HFF-Myc (cell line): ENCODE data around the gene EXOC6B.

Source experiments
- DNase-seq: peaks from one replicate; pipeline ENCODE4 v3.0.0-alpha.2; 2011; ENCODE audit warnings: low read depth; ENCODE audit errors: extremely low read depth
- H3K4me3 ChIP-seq: replicated peaks from 2 replicates; pipeline ENCODE4 v1.5.1; 2011; ENCODE audit warnings: low read depth, mild to moderate bottlenecking, control low read depth, low read length
- CTCF ChIP-seq: IDR thresholded peaks from 2 replicates; pipeline ENCODE4 v1.5.1; 2012; ENCODE audit warnings: mild to moderate bottlenecking, low read depth, low read length, control low read depth; ENCODE audit errors: missing control alignments

Gene EXOC6B

DNA sequence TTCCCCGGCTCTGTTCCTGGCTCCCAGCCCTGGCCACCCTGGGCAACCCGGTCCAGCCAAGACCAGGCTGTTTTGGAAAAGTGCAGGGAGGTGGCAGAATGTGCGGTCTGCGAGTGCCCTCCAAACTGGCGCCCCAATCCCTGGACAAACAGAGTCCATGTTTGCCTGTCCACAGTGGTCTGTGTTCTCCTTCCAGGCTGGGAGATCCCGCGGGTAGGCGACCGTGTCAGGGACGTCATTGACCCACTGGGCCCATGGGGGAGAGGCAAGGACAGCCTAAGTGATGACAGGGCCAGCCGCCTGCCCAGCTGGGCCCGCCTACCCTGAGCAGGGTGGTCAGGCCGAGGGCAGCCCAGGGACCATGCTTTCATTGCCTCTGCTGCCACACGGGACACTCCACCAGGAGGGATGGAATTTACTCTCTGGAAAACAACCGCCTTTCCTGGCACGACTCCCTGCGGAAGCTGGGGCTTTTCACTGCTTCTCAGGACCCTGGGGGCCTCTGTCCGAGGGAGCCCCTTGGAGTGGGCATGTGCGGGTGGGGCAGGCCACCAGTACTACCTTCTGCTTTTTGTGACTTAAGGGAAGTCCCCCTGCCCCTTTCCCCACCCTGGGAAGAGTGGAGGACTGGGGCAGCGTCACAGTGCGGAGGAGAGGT lies 698.3 kb downstream of the EXOC6B start:
- TF ChIP-seq CTCF: no peak
- DNase-seq: no peak
- H3K4me3 ChIP-seq: no peak overlapping the region

- no peak overlapping the region for H3K4me3 ChIP-seq
- no peak for DNase-seq
- TF ChIP-seq CTCF: no peak
These were observed 699.4 kb downstream of the EXOC6B start for GRCh38 chr2:72126186-72127100.
